ENCODE measurements around the gene VEPH1.

VEPH1 gene

DNA sequence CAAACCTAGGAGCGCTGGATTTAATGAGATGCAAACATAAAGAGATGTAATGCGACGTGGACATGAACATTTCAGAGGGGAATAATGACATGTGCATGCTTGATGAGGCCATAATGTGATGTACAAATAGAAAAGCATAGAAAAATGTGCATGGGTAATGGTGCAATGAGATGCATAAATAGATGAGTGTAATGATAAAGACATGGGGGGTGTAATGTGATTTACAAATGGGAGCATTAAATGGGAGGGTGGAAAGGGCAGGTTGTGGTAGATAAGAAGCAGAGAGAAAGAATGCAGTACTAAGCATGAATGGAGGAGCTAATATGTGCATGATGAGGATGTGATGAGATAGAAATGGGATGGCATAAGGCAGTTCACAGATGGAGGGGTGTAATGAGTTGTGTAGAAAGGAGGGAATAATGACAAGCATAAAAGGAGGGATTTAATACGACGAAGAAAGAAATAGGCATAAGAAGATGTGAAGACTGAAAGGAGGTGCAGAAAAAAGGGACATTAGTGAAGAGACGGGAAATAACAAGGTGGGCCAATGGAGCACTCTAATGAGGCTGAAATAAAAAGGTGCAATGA lies 205.8 kb downstream of the VEPH1 start:
- no peak for DNase-seq

- DNase-seq = no peak
Measured at GRCh38 chr3:157294953-157295352, 208.3 kb downstream of the VEPH1 start.

- no peak for DNase-seq
Measured at GRCh38 chr3:157294491-157294890, 208.7 kb downstream of the VEPH1 start.

DNA sequence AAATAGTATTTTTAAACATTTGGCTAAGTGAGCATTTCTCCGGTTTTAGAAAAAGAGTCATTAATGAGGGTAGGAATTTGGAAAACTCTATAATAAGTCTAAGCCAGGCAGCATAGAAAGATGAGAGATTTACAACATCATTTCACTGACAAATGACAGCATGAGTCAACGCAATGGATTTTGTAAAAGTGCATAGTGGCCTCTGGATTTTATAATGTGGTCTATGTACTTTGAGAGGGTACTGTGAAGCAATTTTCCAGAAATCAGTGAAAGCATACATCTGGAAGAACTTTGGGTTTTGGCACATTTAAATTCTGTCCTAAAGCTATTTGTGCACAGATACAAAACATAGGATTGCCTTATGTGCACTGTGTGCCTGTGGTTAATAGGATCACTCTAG lies 212.4 kb downstream of the VEPH1 start:
- DNase-seq = no peak

- DNase-seq = no peak
Measured at GRCh38 chr3:157285966-157286365, 217.2 kb downstream of the VEPH1 start.

DNA sequence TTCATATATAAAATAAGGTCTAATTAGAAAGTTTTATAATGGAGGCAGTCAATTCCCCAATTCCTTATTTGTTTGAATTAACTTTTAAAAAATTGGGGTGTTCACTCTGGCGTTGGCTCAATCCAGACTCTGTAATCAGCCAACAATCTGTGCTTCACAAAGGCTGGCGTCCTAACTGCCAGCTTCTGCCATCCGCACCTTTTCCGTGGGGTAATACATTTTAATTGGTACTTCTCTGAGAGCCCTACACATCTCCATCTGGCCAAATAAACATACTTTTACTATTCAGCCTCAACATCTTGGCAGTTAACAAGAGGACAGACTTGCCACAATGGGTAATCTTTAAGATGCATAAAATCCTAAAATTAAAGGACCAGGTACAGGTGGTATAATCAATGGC lies 218.1 kb downstream of the VEPH1 start:
- no peak for DNase-seq

- no peak for DNase-seq
Measured at GRCh38 chr3:157284688-157285087, 218.5 kb downstream of the VEPH1 start.

- no peak for DNase-seq
Measured at GRCh38 chr3:157282261-157283191, 220.7 kb downstream of the VEPH1 start.

DNA sequence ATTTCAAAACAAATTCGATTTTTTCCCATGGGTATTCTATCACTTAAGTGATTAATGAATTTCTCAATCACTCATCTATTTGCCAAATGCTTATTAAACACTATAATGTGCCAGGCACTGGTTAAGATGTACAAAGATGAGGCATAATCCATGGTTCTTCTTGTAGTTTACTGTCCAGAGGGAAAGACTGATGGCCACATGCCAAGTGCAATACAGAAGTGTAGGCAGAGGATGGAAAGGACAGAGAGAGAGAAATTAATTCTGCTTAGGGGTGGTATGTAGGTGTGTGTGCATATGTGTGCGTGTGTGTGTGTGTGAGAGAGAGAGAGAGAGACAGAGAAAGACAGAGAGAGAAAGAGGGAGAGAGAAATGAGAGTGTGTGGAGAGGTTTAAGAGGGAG lies 222.4 kb downstream of the VEPH1 start:
- DNase-seq = no peak

DNA sequence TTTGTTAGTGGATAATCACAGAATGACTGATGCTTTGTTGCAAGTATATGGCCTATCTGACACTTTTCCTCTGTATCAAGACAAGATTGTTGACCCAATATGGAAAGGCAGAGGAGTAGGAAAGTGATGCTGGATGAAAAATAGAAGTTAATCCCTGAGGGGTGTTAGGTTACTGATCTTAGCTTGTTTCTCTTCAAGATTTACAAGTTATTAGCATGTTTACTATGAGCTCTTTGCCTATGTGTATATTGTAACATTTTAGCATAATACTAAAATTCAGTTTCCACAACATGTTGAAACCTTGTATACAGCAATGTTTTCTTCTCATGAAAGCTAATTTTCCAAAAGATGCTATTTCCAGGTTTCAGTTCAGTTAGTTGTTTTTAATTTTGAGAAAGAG lies 222.9 kb downstream of the VEPH1 start:
- DNase-seq = no peak

DNA sequence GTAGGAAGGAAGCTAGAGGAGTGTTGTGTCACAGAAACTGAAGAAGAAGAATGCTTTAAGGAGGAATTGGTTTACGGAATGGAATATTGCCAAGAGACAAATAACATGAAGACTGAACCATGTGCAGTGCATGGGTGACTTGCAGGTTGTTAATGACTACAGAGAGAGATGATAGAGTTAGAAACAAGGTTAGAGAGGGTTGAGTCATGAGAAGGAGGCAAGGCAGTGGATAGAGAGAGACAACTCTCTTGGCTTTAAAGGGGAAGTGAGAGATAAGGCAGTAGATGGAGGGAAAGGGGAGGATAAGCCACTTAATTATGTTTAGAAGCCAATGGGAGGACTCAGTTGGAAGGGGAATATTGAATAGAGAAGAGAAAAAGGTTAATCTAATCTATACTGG lies 224.0 kb downstream of the VEPH1 start:
- DNase-seq = no peak

- no peak for DNase-seq
Measured at GRCh38 chr3:157276801-157277200, 226.4 kb downstream of the VEPH1 start.

DNA sequence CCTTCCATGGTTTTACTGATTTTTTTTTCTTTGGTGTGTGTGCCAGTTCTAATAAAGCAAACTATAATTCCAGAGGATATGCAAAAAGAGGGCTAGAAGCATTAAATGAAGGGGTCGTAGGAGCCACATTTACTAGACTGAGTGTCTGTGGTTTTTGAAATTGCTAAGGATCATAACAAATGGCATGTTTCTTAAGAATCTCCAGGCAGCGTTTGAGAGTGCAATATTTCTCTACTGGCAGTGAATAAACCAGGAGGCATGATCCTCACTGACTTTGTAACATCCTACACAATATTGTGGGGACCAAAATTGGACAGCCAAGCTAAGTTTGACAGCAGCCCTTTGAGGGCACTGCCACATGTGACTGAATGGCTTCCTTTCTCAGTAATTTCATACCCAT lies 227.4 kb downstream of the VEPH1 start:
- no peak for DNase-seq

DNA sequence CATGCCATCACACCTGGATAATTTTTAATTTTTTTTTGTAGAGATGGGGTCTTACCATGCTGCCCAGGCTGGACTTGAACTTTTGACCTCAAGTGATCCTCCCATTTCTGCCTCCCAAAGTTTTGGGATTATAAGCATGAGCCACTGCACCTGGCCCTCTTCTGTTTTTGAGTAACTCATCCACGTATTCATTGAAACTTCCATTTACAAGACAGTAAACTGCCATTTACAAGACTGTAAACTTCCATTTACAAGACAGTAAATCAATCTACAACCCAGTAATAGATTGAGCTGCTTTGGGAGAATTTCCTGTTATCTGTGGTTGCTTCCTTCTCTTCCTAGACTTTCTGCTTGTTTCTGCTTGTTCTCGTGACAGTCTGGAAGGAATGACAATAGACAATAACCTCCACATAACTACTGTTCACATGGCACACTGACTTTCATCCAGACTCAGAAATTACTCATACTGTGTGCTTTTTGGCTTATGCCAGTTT lies 228.5 kb downstream of the VEPH1 start:
- DNase-seq = no peak

DNA sequence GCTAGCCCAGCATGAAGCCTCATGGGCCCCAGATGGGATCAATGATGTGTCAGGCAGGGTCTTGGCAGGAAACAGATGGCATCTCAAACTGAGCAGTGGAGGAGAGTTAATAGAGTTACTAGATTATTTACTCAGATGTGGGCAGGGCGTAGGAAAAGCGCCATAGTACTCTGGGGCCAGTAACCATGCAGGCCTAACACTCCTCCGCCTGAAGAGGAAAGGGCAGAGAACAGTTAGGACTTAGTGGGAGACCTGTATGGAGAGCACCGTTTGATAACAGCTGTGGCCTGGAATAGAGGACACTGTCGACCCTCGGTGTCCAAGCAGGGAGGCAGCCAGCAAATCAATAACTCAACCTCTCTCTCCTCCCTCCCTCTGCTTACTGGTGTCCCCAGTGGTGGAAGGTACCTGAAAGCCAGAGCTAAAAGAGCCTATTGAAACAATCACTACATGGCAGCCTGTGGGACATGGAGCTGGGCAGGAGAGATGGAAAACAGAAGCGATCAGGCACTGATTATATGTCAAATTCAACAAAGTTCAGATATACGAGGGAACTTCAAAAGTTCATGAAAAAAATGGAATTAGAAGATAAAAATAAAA lies 231.8 kb downstream of the VEPH1 start:
- DNase-seq = no peak

GRCh38 chr3:157268026-157268425 lies 235.2 kb downstream of the VEPH1 start:
- DNase-seq = no peak

- DNase-seq = no peak
Measured at GRCh38 chr3:157265931-157266330, 237.3 kb downstream of the VEPH1 start.

DNA sequence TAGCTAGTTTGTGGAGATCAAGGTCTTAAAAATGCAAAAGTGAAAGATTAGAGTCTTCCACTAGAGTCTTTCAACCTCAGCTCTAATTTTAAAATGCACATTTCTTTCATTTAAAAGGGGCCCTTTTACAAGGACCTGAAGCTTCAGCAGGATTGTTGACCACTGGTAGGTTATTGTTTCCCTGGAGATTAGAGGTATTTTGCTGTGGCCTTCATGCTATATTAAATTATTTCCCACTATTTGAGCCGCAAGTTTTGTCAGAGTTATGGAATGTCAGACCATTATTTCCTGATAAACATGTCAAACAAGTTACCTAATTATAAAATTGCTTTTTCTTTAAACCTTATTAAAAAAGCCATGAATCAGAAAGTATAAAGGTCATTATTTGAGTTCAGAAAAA lies 240.2 kb downstream of the VEPH1 start:
- no peak for DNase-seq

DNA sequence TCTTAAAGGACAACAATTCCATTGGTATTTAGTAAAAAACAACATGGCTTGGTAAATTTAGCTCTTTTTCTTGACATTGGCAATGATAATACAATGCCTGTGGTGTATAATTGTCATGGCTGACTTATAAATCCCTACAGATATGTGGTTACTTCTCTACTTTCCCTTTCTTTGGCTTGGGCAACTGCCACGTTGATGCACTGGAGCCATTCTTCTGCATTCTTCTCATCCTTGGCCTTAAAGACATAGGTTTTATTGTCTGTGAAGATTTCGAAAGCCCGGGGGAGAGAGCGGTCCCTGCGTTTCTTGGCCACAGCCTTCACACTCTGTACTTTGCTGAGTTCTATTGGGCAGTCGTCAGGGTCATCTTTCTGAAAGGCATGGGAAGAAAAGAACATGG lies 242.2 kb downstream of the VEPH1 start:
- DNase-seq = no peak

DNA sequence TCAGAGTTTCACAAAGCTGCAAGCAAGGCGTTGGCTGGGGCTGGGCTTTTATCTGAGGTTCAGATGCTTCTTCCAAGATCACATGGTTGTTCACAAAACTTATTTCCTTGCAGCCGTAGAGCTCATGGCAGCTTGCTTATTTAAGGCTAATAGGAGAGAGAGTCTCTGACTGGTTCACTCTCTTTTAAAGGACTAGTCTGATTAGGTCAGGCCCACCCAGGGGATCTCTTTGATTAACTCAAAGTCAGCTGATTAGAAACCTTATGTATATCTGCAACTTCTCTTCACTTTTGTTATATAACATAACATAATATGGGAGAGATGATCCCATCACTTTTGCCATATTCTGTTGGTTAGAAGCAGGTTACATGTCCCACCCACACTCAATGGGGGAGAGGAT lies 243.4 kb downstream of the VEPH1 start:
- no peak for DNase-seq

GRCh38 chr3:157257101-157257500 lies 246.1 kb downstream of the VEPH1 start:
- no peak for DNase-seq

DNA sequence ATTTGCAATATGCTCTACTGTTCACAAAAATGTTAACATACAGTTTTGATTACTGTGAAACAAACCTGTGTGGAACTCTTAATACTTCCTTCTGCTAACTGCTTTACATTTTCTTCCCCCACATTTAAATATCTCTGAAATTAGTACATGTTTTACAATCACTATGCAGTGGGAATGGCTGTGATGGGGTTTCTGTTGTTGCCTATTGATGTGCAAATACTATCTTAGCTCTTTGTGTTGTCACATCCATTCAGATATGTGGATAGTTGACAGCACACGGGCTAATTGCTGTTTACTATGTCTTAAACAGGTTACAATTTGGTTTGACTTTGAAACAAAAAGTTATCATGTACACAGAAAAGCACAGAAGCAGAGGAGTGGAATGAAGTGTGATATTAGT lies 247.4 kb downstream of the VEPH1 start:
- no peak for DNase-seq

- no peak for DNase-seq
Measured at GRCh38 chr3:157251685-157252084, 251.5 kb downstream of the VEPH1 start.

DNA sequence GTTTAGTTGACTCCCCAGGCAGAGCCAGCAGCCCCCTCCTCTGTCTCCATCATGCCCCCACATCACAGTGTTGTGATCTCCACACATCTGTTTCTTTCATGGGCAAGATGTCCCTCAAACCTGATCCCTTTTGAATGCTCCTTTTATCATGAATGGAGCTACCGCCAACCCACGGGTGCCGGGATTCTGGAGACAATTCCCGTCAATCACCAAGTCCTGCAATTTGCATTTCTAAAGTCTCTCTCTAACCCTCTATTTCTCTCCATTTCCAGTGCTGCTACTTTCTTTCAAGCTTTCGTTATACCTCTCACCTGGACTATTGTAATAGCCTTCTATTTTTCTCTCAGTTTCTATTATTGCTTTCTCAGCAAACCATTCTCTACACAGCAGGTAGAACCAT lies 253.6 kb downstream of the VEPH1 start:
- no peak for DNase-seq
